GM19468 (cell line): ENCODE results near the gene NELL1.

Experiments used
- ATAC-seq: cut with Tn5 transposase; IDR thresholded peaks from one replicate; pipeline ENCODE4 v1.9.1; 2021; ENCODE audit warnings: mild to moderate bottlenecking, moderate library complexity, moderate number of reproducible peaks; ENCODE audit not compliant: unreplicated experiment; ENCODE audit errors: extremely low read depth

The NELL1 gene

GRCh38 chr11:20661850-20662249 lies 7.5 kb upstream of the NELL1 start:
- ATAC-seq, result no peak

- no peak for ATAC-seq
These were observed 1.1 kb upstream of the NELL1 start for GRCh38 chr11:20668131-20668809.

GRCh38 chr11:20669820-20670684 lies 666 bp downstream of the NELL1 start:
- ATAC-seq, result no peak

- ATAC-seq, result no peak
These were observed 1.6 kb downstream of the NELL1 start for GRCh38 chr11:20670932-20671403.

- no peak for ATAC-seq
These were observed 2.6 kb downstream of the NELL1 start for GRCh38 chr11:20671856-20672546.

GRCh38 chr11:20672575-20672974 lies 3.2 kb downstream of the NELL1 start:
- no peak for ATAC-seq

GRCh38 chr11:20676658-20677057 lies 7.3 kb downstream of the NELL1 start:
- ATAC-seq, result no peak

- no peak for ATAC-seq
These were observed 19.4 kb downstream of the NELL1 start for GRCh38 chr11:20688761-20689160.

GRCh38 chr11:20707876-20708275 lies 38.5 kb downstream of the NELL1 start:
- no peak for ATAC-seq

- no peak for ATAC-seq
These were observed 43.5 kb downstream of the NELL1 start for GRCh38 chr11:20712912-20713311.

GRCh38 chr11:20715464-20715863 lies 46.1 kb downstream of the NELL1 start:
- no peak for ATAC-seq

GRCh38 chr11:20715931-20716330 lies 46.5 kb downstream of the NELL1 start:
- no peak for ATAC-seq

GRCh38 chr11:20719821-20720220 lies 50.4 kb downstream of the NELL1 start:
- ATAC-seq, result no peak

GRCh38 chr11:20723366-20723765 lies 54.0 kb downstream of the NELL1 start:
- ATAC-seq, result no peak

- no peak for ATAC-seq
These were observed 60.3 kb downstream of the NELL1 start for GRCh38 chr11:20729597-20730105.

- no peak for ATAC-seq
These were observed 62.4 kb downstream of the NELL1 start for GRCh38 chr11:20731676-20732215.

- no peak for ATAC-seq
These were observed 69.7 kb downstream of the NELL1 start for GRCh38 chr11:20739107-20739506.

- ATAC-seq, result no peak
These were observed 70.2 kb downstream of the NELL1 start for GRCh38 chr11:20739577-20739976.

- ATAC-seq, result no peak
These were observed 85.5 kb downstream of the NELL1 start for GRCh38 chr11:20754933-20755332.

GRCh38 chr11:20759541-20759940 lies 90.2 kb downstream of the NELL1 start:
- ATAC-seq, result no peak
